Posterior vena cava (tissue), 2 donors: ENCODE measurements around the gene ABR. TPM values are rescaled to one million over a fixed set of nuclear protein-coding genes. Genes with fewer than 3 reads are reported as not detected.

Experiments
- DNase-seq: peaks from one replicate; pipeline ENCODE4 v3.0.0-alpha.2; 2020; ENCODE audit warnings: low spot score
- intact Hi-C, 2 donors: fragments of 100-400 bp; cut with DNase I; formaldehyde crosslinking; loops; one replicate each; pipeline versions ENCODE4 v1.14.1 to v1.14.2; 2022 to 2023
- total RNA-seq, 2 donors: library from RNA; stranded (reverse); fragmentation: NEBNext Ultra II Directional; extraction: Animal tissue kit (Norgen Biotek cat#: 25700); gene quantifications; one replicate each; pipeline ENCODE4 v1.2.1, GENCODE V29; 2021
- donor health status: DM: yes; HTN: yes; CAD: no.
- donor health status: DM: yes; HTN: yes; CAD: no.

Gene ABR
- total RNA-seq, 2 donors from 2014 or later: 99.1 to 146 TPM

- intact Hi-C loops: no loop called here
- no peak for DNase-seq
Measured at GRCh38 chr17:1031711-1032110, 148.1 kb downstream of the ABR start.

GRCh38 chr17:1030684-1031532 is 148.9 kb downstream of the ABR start:
- intact Hi-C loops: no loop called here
- DNase-seq: no peak

DNA sequence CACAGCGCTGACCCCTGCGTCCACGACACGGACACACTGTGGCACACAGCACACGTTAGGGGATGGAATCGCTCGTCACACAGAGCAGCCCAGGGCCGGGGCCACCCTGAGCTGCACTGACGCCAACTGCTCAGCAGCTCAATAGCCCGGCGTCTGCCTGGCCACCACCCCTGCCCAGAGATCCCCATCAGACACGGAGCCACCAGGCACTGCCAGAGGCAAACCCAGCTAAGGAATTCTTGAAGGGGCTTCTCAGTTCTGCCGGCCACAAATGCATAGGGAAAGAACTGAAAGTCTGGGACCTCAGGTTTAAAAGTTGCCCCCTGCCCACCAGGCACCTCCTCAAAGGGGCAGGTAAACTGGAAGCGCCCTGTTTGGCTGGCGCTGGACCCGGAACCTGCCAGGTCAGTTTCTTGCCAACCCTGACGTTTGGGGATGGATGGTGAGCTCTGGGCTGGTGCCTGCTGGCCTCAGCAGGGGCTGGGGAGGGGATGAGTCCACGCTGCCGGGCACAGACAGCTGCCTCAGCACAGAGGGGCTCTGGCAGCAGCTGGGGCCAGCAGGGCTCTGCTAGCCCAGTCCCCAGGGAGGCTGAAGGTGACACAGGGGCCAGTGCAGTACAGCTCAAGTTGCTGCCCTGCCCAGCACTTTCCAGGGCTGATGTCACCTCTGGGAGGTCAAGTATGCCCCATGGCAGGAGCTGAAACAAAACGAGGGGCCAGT is 149.7 kb downstream of the ABR start:
- DNase-seq: no peak
- intact Hi-C loops: no loop called here

DNA sequence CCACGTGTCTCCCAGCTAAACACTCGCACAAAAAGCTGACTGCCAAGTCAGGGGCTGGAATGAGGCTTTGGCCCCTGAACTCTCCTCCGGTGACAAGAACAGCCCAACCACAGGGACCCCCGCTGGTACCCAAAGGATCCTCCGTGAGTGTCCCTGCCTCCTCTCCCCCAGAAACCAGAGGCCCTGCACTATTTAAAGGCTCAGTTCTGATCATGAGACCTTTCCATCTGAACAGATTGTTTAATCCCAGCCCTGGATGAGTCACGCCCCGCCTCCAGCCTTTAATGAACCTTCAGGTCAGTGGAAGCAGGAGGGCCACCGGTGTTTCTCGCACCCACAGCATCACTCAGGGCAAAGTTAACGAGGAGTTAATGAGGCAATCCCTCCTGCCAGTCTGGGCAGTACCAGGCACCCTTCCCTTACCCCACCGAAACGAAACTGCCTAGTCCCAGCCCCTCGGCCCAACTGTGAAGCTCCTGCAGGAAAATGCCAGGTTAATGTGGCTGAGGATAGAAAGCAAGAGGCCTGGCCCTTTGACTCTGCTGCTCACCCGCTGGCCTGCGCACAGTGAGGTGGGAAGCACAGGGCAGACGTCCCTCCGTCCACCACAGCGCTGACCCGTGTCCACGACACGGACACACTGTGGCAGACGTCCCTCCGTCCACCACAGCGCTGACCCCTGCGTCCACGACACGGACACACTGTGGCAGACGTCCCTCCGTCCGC is 150.4 kb downstream of the ABR start:
- DNase-seq: no peak
- intact Hi-C loops: no loop called here

- intact Hi-C loops: no loop called here
- no peak for DNase-seq
Measured at GRCh38 chr17:1027044-1027443, 152.7 kb downstream of the ABR start.

GRCh38 chr17:1026599-1026975 is 153.2 kb downstream of the ABR start:
- intact Hi-C loops: no loop called here

DNA sequence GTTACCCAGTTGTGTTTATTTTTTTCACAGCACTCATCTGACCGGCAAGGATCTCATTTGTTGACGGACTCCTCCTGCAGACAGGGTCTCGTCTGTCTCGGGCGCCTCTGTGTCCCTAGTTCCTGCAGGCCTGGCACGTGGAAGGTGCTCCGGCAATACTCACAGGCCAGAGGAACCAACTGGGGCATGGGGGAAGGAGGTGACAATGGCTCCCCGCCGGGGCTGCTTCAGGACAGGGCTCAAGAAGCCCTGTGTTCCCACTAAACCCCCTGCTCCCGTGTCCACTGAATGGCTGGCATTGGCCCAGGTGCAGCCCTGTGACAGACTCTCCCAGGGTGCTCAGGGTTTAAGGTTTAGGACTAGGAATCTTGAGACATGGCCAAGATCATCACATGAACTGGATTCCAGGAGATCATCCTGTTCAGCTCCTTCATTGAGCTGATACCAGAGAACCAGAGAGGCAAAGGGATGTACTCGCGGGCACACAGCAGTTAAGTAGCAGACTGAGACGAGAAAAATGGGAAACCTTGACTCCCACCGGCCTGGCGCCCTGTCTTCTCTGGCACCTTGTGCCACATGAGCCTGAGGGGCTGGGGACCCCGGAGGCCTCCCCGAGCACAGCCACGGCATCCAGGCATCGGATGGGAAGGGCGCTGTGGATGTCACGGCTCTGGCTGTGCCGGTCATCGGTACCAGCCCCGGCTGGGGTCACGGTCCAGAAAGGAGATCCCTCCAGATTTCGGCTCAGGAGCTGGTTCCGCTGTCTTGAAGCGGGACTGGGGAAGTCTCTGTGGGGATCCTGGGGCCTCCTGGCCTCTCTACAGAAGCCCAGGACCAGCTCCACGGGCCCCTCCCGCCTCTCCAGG is 153.8 kb downstream of the ABR start:
- no peak for DNase-seq
- intact Hi-C loops: no loop called here

More at GRCh38 chr17:1026599-1026975, 153.2 kb downstream of the ABR start:
- no peak for DNase-seq

- no peak for DNase-seq
- intact Hi-C loops: no loop called here
Measured at GRCh38 chr17:1024076-1024475, 155.7 kb downstream of the ABR start.

DNA sequence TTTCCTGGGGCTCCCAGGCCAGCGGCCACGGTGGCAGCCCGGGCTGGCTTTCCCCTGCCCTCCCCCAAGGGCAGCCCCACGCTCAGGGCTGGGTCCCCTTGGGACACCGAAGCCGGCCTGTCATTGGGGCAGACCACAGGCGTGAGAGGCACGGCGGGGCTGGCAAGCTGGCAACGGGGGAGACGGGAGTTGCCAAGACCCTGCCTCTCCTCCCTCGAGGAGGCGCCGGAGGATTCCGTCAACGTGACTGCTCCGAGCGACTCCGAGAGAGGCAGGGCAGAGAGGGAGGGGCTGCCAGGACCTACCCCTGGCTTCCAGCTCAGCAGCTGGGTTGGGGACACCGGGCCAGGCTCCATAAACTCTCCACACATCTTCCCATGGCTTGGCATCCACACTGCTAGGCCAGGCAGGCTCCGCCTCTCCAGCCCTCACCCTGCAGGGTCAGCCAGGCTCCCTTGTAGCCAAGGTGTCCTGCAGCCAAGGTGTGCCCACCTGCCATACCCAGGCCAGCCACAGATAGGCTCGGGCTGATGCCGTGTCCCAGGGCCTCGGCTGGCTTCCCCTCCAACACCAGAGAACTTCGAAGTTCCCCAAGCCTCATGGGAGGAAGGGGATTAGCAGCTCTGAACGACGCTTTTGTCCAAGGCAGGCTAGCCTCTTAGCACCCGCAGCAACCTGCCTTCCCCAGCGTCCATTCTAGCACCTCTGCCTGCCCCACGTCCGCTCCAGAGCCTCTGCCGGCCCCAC is 157.3 kb downstream of the ABR start:
- intact Hi-C loops: no loop called here

GRCh38 chr17:1021147-1021546 is 158.6 kb downstream of the ABR start:
- intact Hi-C loops: no loop called here
- DNase-seq: no peak

More for the DNA sequence above, 157.3 kb downstream of the ABR start:
- DNase-seq: no peak

DNA sequence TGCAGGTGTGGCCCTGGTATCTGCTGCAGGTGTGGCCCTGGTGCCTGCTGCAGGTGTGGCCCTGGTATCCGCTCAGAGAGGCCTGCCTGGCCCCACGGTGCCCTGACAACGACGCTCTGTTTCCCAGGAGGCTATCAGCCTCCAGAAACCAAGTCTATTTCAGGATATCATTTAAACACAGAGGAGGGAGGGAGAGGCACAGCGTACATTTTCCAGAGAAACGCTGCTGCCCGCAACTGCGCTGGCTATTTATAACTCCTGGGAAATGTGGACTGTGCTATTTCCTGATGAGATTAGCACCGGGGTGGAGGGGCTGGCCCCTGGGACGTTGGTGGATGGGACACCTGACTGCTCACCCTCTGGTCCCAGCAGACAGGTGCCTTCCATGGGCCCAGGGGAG is 160.3 kb downstream of the ABR start:
- intact Hi-C loops: no loop called here
- no peak for DNase-seq

DNA sequence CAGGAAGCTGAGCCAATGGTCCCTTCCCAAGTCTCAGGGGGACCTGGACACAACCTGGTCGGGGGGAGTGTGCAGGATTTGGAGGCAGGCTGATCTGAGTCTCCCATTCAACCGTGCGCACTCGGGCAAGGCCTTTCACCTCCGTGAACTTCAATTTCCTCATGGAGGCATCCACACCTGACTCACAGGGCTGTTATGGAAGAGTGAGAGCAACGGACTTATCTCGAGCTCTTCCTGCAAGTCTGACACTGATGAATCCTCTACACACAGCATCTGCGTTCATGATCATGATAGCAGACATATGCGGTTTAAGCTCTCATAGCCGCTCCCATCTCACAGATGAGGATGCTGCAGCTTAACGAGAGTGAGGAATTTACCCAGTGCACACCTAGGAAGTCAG is 161.2 kb downstream of the ABR start:
- DNase-seq: no peak
- intact Hi-C loops: no loop called here

GRCh38 chr17:1013729-1014090 is 166.1 kb downstream of the ABR start:
- no peak for DNase-seq
- intact Hi-C loops: no loop called here

- no peak for DNase-seq
- intact Hi-C loops: no loop called here
Measured at GRCh38 chr17:1012823-1013728, 166.7 kb downstream of the ABR start.

DNA sequence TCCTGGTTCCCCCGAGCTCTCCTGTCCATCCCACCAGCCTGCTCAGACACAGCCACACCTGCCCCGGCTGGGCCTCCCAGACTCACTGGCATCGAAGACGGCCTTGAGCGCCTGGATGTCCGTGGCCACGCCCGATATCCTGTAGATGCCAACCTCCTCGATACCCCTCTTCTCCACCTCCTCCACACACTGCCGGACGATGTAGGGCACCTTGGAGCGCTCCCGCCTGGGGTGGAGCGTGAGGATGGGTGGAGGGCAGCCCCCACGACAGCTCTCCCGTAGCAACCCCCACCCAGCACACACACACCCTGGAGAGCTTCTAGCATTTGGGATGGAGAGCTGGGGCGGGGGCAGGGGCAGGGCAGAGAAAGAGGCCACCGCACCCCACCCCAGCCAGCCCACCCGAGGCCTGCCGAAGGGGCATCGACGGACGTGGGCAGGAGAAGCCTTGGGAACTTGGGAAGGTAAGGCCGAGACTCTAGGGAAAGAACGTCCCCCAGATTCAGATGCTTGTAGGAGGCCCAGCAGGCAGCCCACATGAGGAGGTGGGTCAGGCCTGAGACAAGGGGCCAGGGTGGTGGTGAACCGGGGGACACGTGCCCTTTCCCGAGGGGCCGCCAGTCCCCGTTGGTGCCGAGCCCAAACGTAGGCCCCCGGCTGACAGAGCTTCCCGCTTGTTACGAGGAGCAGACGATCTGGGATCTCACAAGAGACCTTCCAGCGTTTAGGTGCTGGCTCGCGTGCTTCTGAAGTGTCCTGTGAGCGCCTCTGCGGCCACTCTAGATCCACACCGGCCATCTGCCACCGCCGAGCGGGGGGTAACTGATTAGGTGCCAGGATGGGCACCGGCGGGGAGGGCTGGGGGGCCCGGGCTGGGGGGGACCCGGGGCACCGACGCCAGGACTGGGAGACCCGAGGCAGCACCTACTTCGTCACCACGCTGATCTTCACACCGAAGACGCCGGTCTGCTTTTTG is 167.7 kb downstream of the ABR start:
- intact Hi-C loops: no loop called here
- DNase-seq: no peak

DNA sequence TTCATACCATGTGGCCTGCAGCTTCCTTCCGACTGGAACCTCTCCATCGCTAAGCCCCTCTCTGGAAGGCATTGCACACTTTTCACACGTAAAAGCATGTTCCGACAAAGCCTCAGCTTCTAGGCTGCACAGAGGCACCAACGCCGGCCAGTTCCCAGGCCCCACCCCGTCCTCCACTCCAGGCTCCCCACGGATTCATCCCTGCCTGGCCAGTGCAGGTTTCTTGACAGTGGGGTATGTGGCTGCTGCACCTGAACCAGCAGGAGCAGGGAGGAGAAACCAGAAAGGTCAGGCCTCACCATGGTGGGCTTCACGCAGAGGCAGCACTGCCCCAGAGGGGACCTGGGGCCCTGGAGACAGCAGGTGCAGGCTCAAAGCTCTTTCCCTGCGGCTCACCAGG is 168.6 kb downstream of the ABR start:
- DNase-seq: no peak
- intact Hi-C loops: no loop called here

- intact Hi-C loops: no loop called here
- no peak for DNase-seq
Measured at GRCh38 chr17:1010586-1010985, 169.2 kb downstream of the ABR start.
